Endothelial cell of umbilical vein (primary cell): ENCODE measurements around the gene F2RL3. TPM values are rescaled to one million over a fixed set of nuclear protein-coding genes. Genes with fewer than 3 reads are reported as not detected.

Source experiments
- BruUV-seq: library from RNA; stranded (reverse); fragments of 400-500 nt; replicated peaks from 2 replicates; lab custom pipeline; 2021; lab: Mats Ljungman, UMichigan
- CTCF ChIA-PET: fragments of 300-600, 350-600 bp; sonication (Branson Sonifier 250); formaldehyde crosslinking; loops from one replicate; lab custom pipeline; 2021; ENCODE audit warnings: antibody characterized with exemption, inconsistent platforms; lab: Charles Lee
- POLR2A ChIA-PET: fragments of 300-600, 350-600 bp; sonication (Branson Sonifier 250); formaldehyde crosslinking; loops from one replicate; lab custom pipeline; 2021; ENCODE audit warnings: antibody characterized with exemption, inconsistent platforms; lab: Charles Lee
- DNase-seq: peaks from one replicate; pipeline ENCODE4 v3.0.0-alpha.2; 2011; ENCODE audit warnings: low read depth, low spot score
- FAIRE-seq: peaks from 2 replicates; lab custom pipeline; 2011; peaks lifted over from hg19 to GRCh38; lab: Jason Lieb, UNC
- H2AFZ ChIP-seq: 2 replicates; pipeline ENCODE4 v1.6.0; 2012; ENCODE audit warnings: low read depth, low read length, control low read depth, inconsistent platforms
- H3K27ac ChIP-seq: 2 replicates; pipeline ENCODE4 v1.5.1; 2011; ENCODE audit warnings: low read depth, mild to moderate bottlenecking, control low read depth, low read length, moderate library complexity; ENCODE audit not compliant: insufficient read depth
- H3K27me3 ChIP-seq, 2 experiments: 2 replicates each; pipeline versions ENCODE4 v1.6.0 to v1.6.1; 2011; ENCODE audit warnings: low read length in 2 of 2, mixed read lengths in 1 of 2; ENCODE audit not compliant: control insufficient read depth in 2 of 2, insufficient read depth in 2 of 2
- H3K36me3 ChIP-seq, 2 experiments: 2 replicates in 1 of 2; 3 replicates in 1 of 2; pipeline ENCODE4 v1.5.1; 2011; ENCODE audit warnings: low read length in 2 of 2, mild to moderate bottlenecking in 1 of 2, moderate library complexity in 1 of 2; ENCODE audit not compliant: control insufficient read depth in 2 of 2, insufficient read depth in 2 of 2; ENCODE audit errors: extremely low read depth in 1 of 2
- H3K4me1 ChIP-seq: 3 replicates; pipeline ENCODE4 v1.5.1; 2011; ENCODE audit warnings: mild to moderate bottlenecking, low read length; ENCODE audit not compliant: control insufficient read depth, insufficient read depth; ENCODE audit errors: extremely low read depth
- H3K4me2 ChIP-seq: 2 replicates; pipeline ENCODE4 v1.6.1; 2011; ENCODE audit warnings: low read length, control low read depth, mixed read lengths; ENCODE audit not compliant: insufficient read depth
- H3K4me3 ChIP-seq, 3 experiments: fragments of 200-600 bp in 1 of 3; sonication (generic), shearing (Covaris generic) in 1 of 3; replicated peaks in 1 of 3; 2 replicates each; pipeline ENCODE4 v1.5.1; 2011 to 2016; ENCODE audit warnings: control low read depth in 3 of 3, low read length in 3 of 3, mild to moderate bottlenecking in 2 of 3, inconsistent platforms in 1 of 3, low read depth in 1 of 3, moderate library complexity in 1 of 3; ENCODE audit not compliant: insufficient read depth in 1 of 3
- H3K79me2 ChIP-seq: 2 replicates; pipeline ENCODE4 v1.6.0; 2012; ENCODE audit warnings: low read length, inconsistent platforms; ENCODE audit not compliant: control insufficient read depth, insufficient read depth
- H3K9ac ChIP-seq: replicated peaks from 2 replicates; pipeline ENCODE3; 2011; ENCODE audit warnings: low read length, control low read depth; ENCODE audit not compliant: insufficient read depth; ENCODE audit errors: extremely low read depth
- H3K9me1 ChIP-seq: replicated peaks from 3 replicates; pipeline ENCODE4 v1.6.0; 2011; ENCODE audit warnings: mild to moderate bottlenecking, low read length; ENCODE audit not compliant: control insufficient read depth, insufficient read depth; ENCODE audit errors: extremely low read depth
- H3K9me3 ChIP-seq: replicated peaks from 2 replicates; pipeline ENCODE4 v1.5.1; 2012; ENCODE audit warnings: low read length, inconsistent platforms; ENCODE audit not compliant: control insufficient read depth, insufficient read depth
- H4K20me1 ChIP-seq: replicated peaks from 2 replicates; pipeline ENCODE3; 2011; ENCODE audit warnings: mild to moderate bottlenecking, low read length; ENCODE audit not compliant: control insufficient read depth, insufficient read depth; ENCODE audit errors: extremely low read depth
- CTCF ChIP-seq, 2 donors: IDR thresholded peaks; 1 replicate in 1 of 2; 2 replicates in 1 of 2; pipeline ENCODE4 v1.5.1; 2011; ENCODE audit warnings: low read length in 2 of 2, mild to moderate bottlenecking in 2 of 2, moderate library complexity in 2 of 2, control low read depth in 1 of 2, inconsistent platforms in 1 of 2, low read depth in 1 of 2; ENCODE audit not compliant: insufficient read depth in 1 of 2; ENCODE audit errors: extremely low read depth in 1 of 2
- EZH2 ChIP-seq: IDR thresholded peaks from 2 replicates; pipeline ENCODE4 v1.6.1; 2012; ENCODE audit warnings: borderline replicate concordance, low read depth, mild to moderate bottlenecking, moderate library complexity, low read length, inconsistent platforms; ENCODE audit not compliant: severe bottlenecking
- FOS ChIP-seq: IDR thresholded peaks from 2 replicates; pipeline ENCODE4 v1.6.1; 2011; ENCODE audit warnings: mild to moderate bottlenecking, low read length, moderate library complexity, borderline replicate concordance; ENCODE audit not compliant: insufficient read depth
- GATA2 ChIP-seq: IDR thresholded peaks from 2 replicates; pipeline ENCODE4 v1.7.0; 2011; ENCODE audit warnings: low read depth, mild to moderate bottlenecking, moderate library complexity, mixed read lengths, low read length; ENCODE audit not compliant: insufficient read length, insufficient read depth
- JUN ChIP-seq: IDR thresholded peaks from 2 replicates; pipeline ENCODE4 v1.6.1; 2011; ENCODE audit warnings: borderline replicate concordance, low read depth; ENCODE audit not compliant: insufficient read length, insufficient read depth
- MAX ChIP-seq: IDR thresholded peaks from 2 replicates; pipeline ENCODE4 v1.6.1; 2011; ENCODE audit not compliant: insufficient read depth, insufficient read length
- MYC ChIP-seq: IDR thresholded peaks from one replicate; pipeline ENCODE4 v1.6.1; 2011; ENCODE audit warnings: mild to moderate bottlenecking, low read depth, low read length
- POLR2A ChIP-seq: IDR thresholded peaks from 2 replicates; pipeline ENCODE4 v1.6.1; 2012; ENCODE audit warnings: low read depth, mild to moderate bottlenecking, control low read depth, low read length
- POLR2AphosphoS5 ChIP-seq: IDR thresholded peaks from 2 replicates; pipeline ENCODE4 v1.6.1; 2012; ENCODE audit warnings: low read depth, mild to moderate bottlenecking, control low read depth, low read length, moderate library complexity; ENCODE audit not compliant: insufficient read depth
- dilution Hi-C: fragments of 300-500 bp; cut with MboI; formaldehyde crosslinking; loops from one replicate; pipeline ENCODE4 v1.15.0; 2019; ENCODE audit warnings: low sequenced_read_pairs; ENCODE audit not compliant: extremely low pct_ligation_motif_present
- intact Hi-C: fragments of 100-400 bp; cut with micrococcal nuclease; formaldehyde crosslinking; loops from one replicate; pipeline ENCODE4 v1.10.0; 2022
- polyA plus RNA-seq, 4 experiments: library from polyadenylated mRNA; depleted of rRNA in 3 of 4; stranded (reverse) in 3 of 4; unstranded in 1 of 4; fragments of >200 nt; gene quantifications; 2 replicates each; pipeline versions ENCODE4 v1.2.1 to v1.2.3, GENCODE V29; 2011 to 2012; ENCODE audit warnings: missing spikeins in 1 of 4
- total RNA-seq: library from RNA; stranded (reverse); gene quantifications from 2 replicates; pipeline ENCODE4 v1.2.3, GENCODE V29; 2021

Gene F2RL3
- total and polyA plus RNA-seq, 2 donors (not counting 3 experiments of a cell fraction or from before 2014, with no cell fraction given): 1.2 to 1.7 TPM

GRCh38 chr19:16903347-16903746 lies 14.5 kb downstream of the F2RL3 start:
- intact Hi-C loops (no loop called here), dilution Hi-C loops (no loop called here)
- FAIRE-seq (no peak), DNase-seq (no peak)
- TF ChIP-seq EZH2 (no peak), MAX (no peak), JUN (no peak), POLR2AphosphoS5 (no peak), POLR2A (no peak), FOS (no peak), GATA2 (no peak), MYC (no peak), CTCF (IDR thresholded peaks at IDR 0.05; ENCODE audit: extremely low read depth in 1 of 2, insufficient read depth in 1 of 2, low read depth in 1 of 2, low read length in 2 of 2) (no peak)
- POLR2A ChIA-PET: no interaction called here
- H3K9me1 ChIP-seq: no peaks in the 10 kb centered on the region
- no peak overlapping the region for H3K9ac ChIP-seq
- no peaks in the 10 kb centered on the region for H4K20me1 ChIP-seq
- BruUV-seq: no TSS peak
- H3K4me2 ChIP-seq: no peak overlapping the region
- H2AFZ ChIP-seq: no peak overlapping the region
- H3K9me3 ChIP-seq: no peaks in the 10 kb centered on the region
- no peaks in the 10 kb centered on the region for H3K79me2 ChIP-seq
- no peak overlapping the region for H3K27ac ChIP-seq
- no peaks in the 10 kb centered on the region for H3K27me3 ChIP-seq
- no peaks in the 10 kb centered on the region for H3K4me1 ChIP-seq
- H3K4me3 ChIP-seq: no peak overlapping the region
- no peaks in the 10 kb centered on the region for H3K36me3 ChIP-seq
- CTCF ChIA-PET: interaction anchor here (1.7 kb wide), 1 partner anchor 124 kb away, joined by 5 read pairs; no protein-coding TSS in a partner anchor
